Naive B cell (primary cell): ENCODE results near the gene DCAF4. TPM values are rescaled to one million over a fixed set of nuclear protein-coding genes. Genes with fewer than 3 reads are reported as not detected.
"Not testable (repeated sequence)": the region's sequence is repeated elsewhere in the genome, so short reads cannot be mapped to it uniquely, and the experiment has no call there.

Experiments used
- ATAC-seq, 2 donors: fragments of 150-1000 bp; cut with Tn5 transposase; 2 replicates each; pipeline ENCODE4 v1.10.0; 2021; ENCODE audit warnings: low read depth in 2 of 2, mild to moderate bottlenecking in 2 of 2, moderate library complexity in 2 of 2
- DNase-seq: peaks from one replicate; pipeline ENCODE4 v3.0.0; 2022
- H3K27ac Mint-ChIP-seq, 6 donors: one replicate each; pipeline ENCODE4 v1.8.0; 2020 to 2022; ENCODE audit warnings: mild to moderate bottlenecking in 6 of 6, mixed read lengths in 6 of 6, moderate library complexity in 5 of 6, inconsistent platforms in 2 of 6
- H3K27me3 Mint-ChIP-seq, 3 donors: one replicate each; pipeline ENCODE4 v1.8.0; 2021 to 2022; ENCODE audit warnings: mixed read lengths in 3 of 3, mild to moderate bottlenecking in 1 of 3
- H3K36me3 Mint-ChIP-seq, 2 donors: one replicate each; pipeline ENCODE4 v1.8.0; 2020 to 2022; ENCODE audit warnings: mixed read lengths in 2 of 2, inconsistent platforms in 1 of 2, mild to moderate bottlenecking in 1 of 2
- H3K4me1 Mint-ChIP-seq, 3 donors: one replicate each; pipeline ENCODE4 v1.8.0; 2020 to 2022; ENCODE audit warnings: mixed read lengths in 3 of 3, inconsistent platforms in 1 of 3, mild to moderate bottlenecking in 1 of 3, moderate library complexity in 1 of 3
- H3K4me3 Mint-ChIP-seq, 8 donors: one replicate each; pipeline ENCODE4 v1.8.0; 2020 to 2022; ENCODE audit warnings: mild to moderate bottlenecking in 8 of 8, mixed read lengths in 8 of 8, moderate library complexity in 8 of 8, inconsistent platforms in 2 of 8
- H3K9me3 Mint-ChIP-seq, 7 donors: one replicate each; pipeline ENCODE4 v1.8.0; 2020 to 2022; ENCODE audit warnings: mixed read lengths in 7 of 7, mild to moderate bottlenecking in 5 of 7, inconsistent platforms in 2 of 7, moderate library complexity in 1 of 7
- polyA plus RNA-seq, 6 donors: library from polyadenylated mRNA; unstranded; fragments of 300-500 nt; fragmentation: Illumina TruSeq; gene quantifications; one replicate each; pipeline ENCODE4 v1.2.3, GENCODE V29; 2021; ENCODE audit warnings: low read depth in 6 of 6

DCAF4 gene
- polyA plus RNA-seq, 6 donors from 2014 or later: 11.9 to 19.0 (median 13.3) TPM

DNA sequence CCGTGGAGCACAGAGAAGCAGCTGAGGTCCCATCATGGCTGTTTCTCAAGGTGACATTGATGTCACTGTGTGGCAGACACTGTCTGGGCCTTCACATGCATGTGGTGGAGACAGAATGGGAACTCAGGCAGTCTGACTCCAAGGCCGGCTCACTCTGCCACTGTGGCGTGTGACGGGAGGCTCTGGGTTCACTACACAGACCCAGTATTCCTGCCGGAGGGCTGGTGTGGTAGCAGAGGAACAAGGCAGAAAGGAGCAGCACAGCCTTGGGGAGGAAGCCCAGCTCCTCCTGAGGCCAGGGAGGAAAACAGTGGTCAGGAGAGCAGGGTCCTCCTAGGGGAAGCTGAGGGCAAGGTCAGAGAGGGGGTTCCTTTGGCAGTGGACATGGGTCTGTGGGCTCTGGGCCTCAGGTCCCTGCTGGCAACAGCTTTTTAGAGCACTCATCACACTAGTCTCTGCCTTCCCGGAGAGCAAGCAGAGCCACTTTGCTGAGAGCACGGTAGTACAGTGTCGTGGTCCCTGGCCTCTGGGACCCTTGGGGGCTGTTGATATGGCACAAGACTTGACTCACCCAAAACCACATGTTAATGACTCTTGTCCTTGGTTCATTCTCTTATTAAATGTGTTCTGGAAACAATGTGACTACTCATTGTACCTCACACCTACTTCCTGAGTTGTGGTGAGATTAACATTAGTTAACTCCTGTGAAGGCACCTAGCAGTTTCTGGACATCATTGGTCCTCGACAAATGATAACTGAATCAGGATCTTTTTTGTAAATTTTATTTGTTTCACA is 21.3 kb downstream of the DCAF4 start:
- no peak overlapping the region for H3K4me3 Mint-ChIP-seq

DNA sequence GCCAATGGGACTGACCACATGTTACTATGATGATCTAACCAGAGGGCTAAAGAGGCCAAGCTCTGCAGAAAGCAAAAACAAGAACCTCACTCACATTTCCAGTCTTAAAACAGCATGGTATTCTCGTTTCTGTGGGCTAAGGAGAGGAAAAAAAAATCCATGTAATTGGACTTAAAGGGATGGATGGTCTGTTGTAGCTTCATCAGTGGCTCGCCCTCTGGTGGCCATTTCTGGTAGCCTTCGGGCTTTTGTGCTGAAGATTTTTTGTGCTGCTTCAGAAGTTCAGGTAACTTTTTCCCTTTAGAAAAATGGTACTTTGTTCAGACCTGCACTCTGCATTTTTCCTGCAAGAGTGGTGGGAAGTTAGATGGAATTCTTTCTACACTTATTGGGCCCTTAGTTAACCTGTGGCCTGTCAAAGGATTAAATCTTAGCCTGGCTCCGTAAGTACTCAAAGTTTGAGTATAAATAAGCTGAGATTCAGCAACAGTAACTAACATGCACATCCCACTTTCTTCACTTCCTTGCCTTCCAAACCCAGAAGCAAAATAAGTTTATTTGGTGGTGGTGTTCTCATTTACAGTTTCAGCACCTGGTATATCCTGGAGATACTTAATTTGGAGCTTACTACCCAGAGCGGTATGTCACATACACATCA is 22.3 kb downstream of the DCAF4 start:
- ATAC-seq (no peak), DNase-seq (peak; percentile 40)
- H3K9me3 Mint-ChIP-seq: no peaks in the 10 kb centered on the region
- no peaks in the 10 kb centered on the region for H3K27me3 Mint-ChIP-seq
- H3K4me1 Mint-ChIP-seq: peaks cover 0 to 2% (median 0%) of the 10 kb centered on the region in 3 donors
- peak overlapping the region in 1 of 6 donors; percentile 5 for H3K27ac Mint-ChIP-seq
- peaks cover 12 to 15% of the 10 kb centered on the region in 2 donors for H3K36me3 Mint-ChIP-seq
- H3K4me3 Mint-ChIP-seq: no peak overlapping the region

More for the DNA sequence above, 21.3 kb downstream of the DCAF4 start:
- peaks cover 0 to 2% (median 0%) of the 10 kb centered on the region in 3 donors for H3K4me1 Mint-ChIP-seq
- DNase-seq (no peak), ATAC-seq (no peak)
- H3K27ac Mint-ChIP-seq: peak overlapping the region in 2 of 6 donors; percentile 33 to 47
- no peaks in the 10 kb centered on the region for H3K27me3 Mint-ChIP-seq
- peaks cover 12 to 19% of the 10 kb centered on the region in 2 donors for H3K36me3 Mint-ChIP-seq
- no peaks in the 10 kb centered on the region for H3K9me3 Mint-ChIP-seq

DNA sequence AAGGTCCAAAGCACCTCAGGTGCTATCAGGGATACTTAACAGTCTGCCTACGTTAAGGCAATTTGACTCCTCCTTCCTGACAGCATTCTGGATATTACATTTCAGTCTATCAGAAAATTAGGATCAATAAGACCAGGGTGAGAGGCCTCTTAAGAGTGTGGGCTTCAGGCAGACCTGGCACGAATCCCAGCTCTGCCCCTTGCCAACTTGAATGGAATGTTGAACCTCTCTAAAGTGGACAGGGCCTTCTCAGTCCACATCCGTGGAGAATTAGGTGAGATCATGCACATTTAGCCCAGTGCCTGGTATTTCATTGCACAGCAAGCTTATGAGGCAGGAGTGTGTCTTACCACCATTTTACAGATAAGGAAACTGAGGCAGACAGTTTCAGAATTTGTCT is 25.9 kb downstream of the DCAF4 start:
- Mint-ChIP-seq H3K36me3 (peaks cover 19 to 25% of the 10 kb centered on the region in 2 donors), H3K9me3 (no peaks in the 10 kb centered on the region), H3K4me1 (peaks cover 0 to 2% (median 0%) of the 10 kb centered on the region in 3 donors), H3K27ac (no peak overlapping the region), H3K4me3 (no peak overlapping the region), H3K27me3 (no peaks in the 10 kb centered on the region)
- ATAC-seq (no peak), DNase-seq (no peak)

DNA sequence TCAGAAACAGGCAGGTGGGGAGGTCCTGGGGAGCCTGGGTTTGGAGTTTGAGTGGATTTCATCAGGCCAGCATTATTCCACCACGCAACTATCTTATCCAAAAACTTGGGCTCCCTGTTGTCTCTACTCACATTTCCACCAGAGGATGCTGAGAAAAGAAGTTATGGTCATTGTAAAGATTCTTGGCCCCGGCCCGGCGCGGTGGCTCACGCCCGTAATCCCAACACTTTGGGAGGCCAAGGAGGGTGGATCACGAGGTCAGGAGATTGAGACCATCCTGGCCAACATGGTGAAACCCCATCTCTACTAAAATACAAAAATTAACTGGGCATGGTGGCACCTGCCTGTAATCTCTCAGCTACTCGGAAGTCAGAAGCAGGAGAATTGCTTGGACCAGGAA is 30.5 kb downstream of the DCAF4 start:
- not testable (repeated sequence) for DNase-seq, ATAC-seq, H3K4me1 Mint-ChIP-seq, H3K27me3 Mint-ChIP-seq, H3K27ac Mint-ChIP-seq, H3K4me3 Mint-ChIP-seq, H3K9me3 Mint-ChIP-seq
- H3K36me3 Mint-ChIP-seq: peaks cover 30 to 41% of the 10 kb centered on the region in 2 donors

DNA sequence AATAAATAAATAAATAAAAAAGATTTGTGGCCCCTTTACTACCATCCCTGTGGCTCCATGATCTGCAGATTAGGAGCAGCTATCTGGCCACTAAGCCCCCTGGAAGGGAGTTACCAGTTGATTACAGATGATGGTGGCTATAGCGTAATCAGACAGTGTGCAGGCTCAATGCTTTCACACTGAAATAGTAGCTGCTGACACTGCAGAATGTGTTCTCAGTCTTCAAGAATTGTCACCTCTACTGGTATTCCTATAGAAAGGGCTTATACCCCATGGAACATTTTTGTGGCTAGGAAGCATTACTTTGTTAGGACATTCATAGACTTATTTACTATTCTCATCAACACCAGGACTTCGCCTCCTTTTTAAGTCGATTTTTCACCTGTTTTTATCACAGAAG is 30.9 kb downstream of the DCAF4 start:
- no peak for ATAC-seq
- Mint-ChIP-seq H3K27ac (peak overlapping the region in 1 of 6 donors; percentile 86), H3K4me1 (no peaks in the 10 kb centered on the region), H3K4me3 (no peak overlapping the region), H3K36me3 (peaks cover 35 to 36% of the 10 kb centered on the region in 2 donors), H3K9me3 (no peaks in the 10 kb centered on the region), H3K27me3 (no peaks in the 10 kb centered on the region)
- DNase-seq: no peak

DNA sequence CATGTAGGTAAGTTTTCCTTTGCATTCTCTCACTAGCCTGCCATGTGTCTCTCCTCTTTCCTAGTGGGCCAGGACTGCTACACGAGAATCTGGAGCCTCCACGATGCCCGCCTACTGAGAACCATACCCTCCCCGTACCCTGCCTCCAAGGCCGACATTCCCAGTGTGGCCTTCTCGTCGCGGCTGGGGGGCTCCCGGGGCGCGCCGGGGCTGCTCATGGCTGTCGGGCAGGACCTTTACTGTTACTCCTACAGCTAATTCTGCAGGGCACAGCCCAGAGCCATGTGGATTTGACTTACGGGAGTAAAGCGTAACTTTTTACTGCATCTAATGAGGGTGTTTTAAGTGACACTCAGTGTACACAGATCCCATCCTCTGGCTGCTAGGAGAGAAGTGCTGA is 32.3 kb downstream of the DCAF4 start:
- Mint-ChIP-seq H3K4me3 (no peak overlapping the region), H3K4me1 (no peaks in the 10 kb centered on the region), H3K9me3 (no peaks in the 10 kb centered on the region), H3K27me3 (no peaks in the 10 kb centered on the region), H3K27ac (no peak overlapping the region), H3K36me3 (peaks cover 35% of the 10 kb centered on the region in 2 donors)
- ATAC-seq (no peak), DNase-seq (no peak)

DNA sequence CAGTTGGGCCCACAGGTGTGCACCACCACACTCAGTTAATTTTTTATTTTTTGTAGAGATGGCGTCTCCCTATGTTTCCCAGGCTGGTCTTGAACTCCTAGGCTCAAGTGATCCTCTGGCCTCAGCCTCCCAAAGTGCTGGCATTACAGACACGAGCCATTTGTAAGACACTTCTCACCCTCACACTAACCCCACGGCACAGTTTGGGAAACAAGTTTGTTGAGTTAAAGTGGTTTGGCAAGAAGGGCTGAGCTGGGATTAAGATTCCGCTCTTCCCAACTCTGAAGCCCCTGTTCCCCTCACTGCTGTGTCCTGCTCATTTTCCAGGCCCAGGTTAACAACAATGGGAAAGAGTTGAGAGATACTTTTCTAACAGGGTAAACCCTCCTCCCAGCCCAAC is 34.8 kb downstream of the DCAF4 start:
- ATAC-seq, H3K4me1 Mint-ChIP-seq, DNase-seq, H3K4me3 Mint-ChIP-seq, H3K27me3 Mint-ChIP-seq, H3K9me3 Mint-ChIP-seq: not testable (repeated sequence)
- Mint-ChIP-seq H3K36me3 (peaks cover 41 to 42% of the 10 kb centered on the region in 2 donors), H3K27ac (peak overlapping the region in 1 of 6 donors; percentile 30)

DNA sequence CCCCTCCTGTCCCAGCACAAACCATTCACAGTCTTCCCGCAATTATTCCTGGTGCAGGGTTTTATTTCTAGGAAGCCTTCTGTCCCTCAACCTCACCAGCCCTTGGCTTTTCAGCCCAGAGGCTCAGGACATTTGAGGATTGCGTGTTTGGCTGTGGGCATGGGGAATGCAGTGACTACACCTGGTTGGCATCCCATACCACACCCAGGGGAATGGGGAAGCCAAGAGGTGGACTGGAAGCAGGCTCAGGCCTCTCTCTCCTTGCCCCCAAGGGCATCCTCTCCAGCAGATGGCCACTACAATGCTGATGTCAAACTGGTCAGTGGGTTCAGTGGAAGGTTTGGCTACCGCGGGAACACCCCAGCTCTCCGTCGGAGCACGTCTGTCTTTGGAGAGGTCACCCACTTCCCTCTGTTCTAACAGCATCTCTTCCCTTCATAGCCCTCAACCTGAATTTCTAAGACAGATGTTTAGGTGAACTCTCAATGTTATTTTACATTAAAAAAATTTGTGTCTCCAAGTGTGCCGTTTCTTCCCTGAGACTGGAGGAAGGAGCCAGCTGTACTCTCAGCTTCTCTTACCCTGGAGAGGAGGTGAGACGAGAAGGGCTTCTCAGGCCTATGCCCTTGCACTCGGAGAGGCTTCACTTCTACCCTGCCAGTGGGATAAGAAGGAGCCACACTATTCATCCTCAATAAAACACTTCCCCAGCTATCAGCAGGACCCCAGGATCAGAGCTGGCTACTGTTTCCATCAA is 35.5 kb downstream of the DCAF4 start:
- no peak for DNase-seq
- Mint-ChIP-seq H3K4me1 (no peaks in the 10 kb centered on the region), H3K27me3 (no peaks in the 10 kb centered on the region), H3K36me3 (peaks cover 35 to 36% of the 10 kb centered on the region in 2 donors), H3K27ac (peak overlapping the region in 2 of 6 donors; percentile 36 to 47), H3K4me3 (no peak overlapping the region), H3K9me3 (no peaks in the 10 kb centered on the region)
- ATAC-seq: no peak

DNA sequence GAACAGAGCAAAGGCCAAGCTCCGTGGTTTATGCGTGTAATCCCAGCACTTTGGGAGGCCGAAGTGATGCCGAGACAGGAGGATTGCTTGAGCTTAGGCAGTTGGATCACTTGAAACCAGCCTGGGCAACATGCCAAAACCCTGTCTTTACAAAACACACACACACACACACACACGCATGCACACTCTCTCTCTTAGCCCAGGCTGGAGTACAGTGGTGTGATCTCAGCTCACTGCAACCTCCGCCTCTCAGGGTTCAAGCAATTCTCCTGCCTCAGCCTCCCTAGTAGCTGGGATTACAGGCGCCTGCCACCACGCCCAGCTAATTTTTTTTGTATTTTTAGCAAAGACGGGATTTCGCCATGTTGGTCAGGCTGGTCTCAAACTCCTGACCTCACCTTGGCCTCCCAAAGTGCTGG is 36.1 kb downstream of the DCAF4 start:
- not testable (repeated sequence) for H3K27me3 Mint-ChIP-seq, H3K9me3 Mint-ChIP-seq, H3K4me3 Mint-ChIP-seq, H3K4me1 Mint-ChIP-seq, DNase-seq, ATAC-seq, H3K27ac Mint-ChIP-seq
- H3K36me3 Mint-ChIP-seq: peaks cover 33% of the 10 kb centered on the region in 2 donors

DNA sequence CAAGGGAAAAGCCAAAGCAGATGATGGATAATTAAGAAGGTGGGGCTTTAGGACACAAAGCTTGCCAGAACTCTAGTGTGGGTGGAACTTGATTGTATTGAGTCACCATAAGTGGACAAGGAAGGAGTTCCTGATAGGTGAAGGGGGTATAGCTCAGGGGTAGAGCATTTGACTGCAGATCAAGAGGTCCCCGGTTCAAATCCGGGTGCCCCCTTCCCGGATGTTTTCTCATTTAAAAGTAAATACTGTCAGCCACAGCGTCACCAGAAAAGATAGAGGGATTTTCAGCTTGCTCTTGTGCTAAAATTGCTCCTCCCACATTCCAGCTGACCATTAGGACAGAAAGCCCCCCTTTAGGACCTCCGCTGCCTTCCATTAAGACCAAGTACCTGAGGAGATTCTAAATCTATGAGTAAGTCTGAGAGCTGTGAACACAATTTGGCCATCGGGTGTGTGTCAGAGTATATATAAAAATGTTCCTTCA is 36.6 kb downstream of the DCAF4 start:
- H3K27ac Mint-ChIP-seq: no peak overlapping the region
- H3K9me3 Mint-ChIP-seq: no peaks in the 10 kb centered on the region
- H3K4me3 Mint-ChIP-seq: no peak overlapping the region
- H3K27me3 Mint-ChIP-seq: no peaks in the 10 kb centered on the region
- H3K36me3 Mint-ChIP-seq: peaks cover 29 to 33% of the 10 kb centered on the region in 2 donors
- no peak for DNase-seq
- no peak for ATAC-seq
- no peaks in the 10 kb centered on the region for H3K4me1 Mint-ChIP-seq

DNA sequence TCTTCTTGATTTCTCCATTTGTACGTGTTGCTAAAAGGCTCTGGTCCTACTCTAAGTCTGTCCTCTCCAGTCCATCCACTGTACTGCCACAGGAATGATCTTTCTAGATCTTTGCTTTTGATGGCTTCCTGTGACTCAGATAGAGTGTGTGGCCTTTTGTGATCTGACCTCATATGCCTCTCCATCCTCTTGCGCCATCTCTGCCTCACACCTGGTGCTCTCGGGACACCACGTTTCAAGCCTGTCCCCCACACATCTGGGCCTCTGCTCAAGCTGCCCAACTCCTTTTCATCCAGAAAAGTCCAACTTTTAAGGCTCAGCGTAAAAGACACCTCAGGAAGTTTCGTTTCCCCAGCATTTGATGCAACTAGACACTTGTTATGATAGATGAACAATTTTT is 39.0 kb downstream of the DCAF4 start:
- Mint-ChIP-seq H3K4me1 (no peaks in the 10 kb centered on the region), H3K9me3 (no peaks in the 10 kb centered on the region), H3K36me3 (peaks cover 27 to 36% of the 10 kb centered on the region in 2 donors), H3K27me3 (no peaks in the 10 kb centered on the region), H3K4me3 (peak overlapping the region in 1 of 8 donors; percentile 45), H3K27ac (peak overlapping the region in 1 of 6 donors; percentile 80)
- ATAC-seq (no peak), DNase-seq (no peak)

DNA sequence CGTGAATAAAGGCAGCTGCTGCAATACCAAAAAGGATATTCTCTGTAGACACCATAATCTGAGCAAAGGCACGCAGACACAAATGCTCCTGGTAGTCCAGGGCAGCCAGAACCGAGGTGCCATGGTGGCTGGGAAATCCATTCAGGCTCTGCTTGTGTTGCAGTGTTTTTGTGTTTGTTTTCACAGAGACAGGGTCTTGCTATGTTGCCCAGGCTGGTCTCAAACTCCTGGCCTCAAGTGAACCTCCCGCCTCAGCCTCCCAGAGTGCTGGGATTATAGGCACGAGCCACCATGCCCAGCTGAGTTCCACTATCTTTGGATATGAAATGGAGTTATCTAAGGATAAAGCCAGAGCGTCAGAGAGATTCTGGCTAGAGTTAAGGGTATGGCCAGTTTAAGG is 39.8 kb downstream of the DCAF4 start:
- Mint-ChIP-seq H3K27me3 (no peaks in the 10 kb centered on the region), H3K36me3 (peaks cover 21 to 37% of the 10 kb centered on the region in 2 donors), H3K27ac (peak overlapping the region in 1 of 6 donors; percentile 52), H3K9me3 (no peaks in the 10 kb centered on the region), H3K4me3 (no peak overlapping the region), H3K4me1 (no peaks in the 10 kb centered on the region)
- ATAC-seq (no peak), DNase-seq (no peak)

DNA sequence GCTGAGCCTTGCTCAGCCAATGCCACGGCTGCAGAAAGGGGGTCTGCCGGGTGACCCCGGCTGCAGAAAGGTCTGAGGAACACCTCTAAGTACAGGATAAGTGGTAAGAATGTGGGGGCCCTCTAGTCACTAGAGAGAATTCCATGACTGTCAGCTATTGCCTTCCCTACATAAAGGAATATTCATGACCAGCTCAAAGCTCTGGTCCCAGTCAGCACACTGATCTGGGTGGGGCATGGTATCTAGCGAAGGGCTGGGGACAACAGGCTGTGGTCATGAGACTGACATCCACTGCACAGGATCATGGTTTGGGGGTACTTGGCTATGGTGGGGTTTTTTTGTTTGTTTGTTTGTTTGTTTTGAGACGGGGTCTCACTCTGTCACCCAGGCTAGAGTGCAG is 42.1 kb downstream of the DCAF4 start:
- no peak overlapping the region for H3K27ac Mint-ChIP-seq
- no peaks in the 10 kb centered on the region for H3K9me3 Mint-ChIP-seq
- no peak for ATAC-seq
- H3K4me3 Mint-ChIP-seq: no peak overlapping the region
- H3K36me3 Mint-ChIP-seq: peaks cover 17 to 25% of the 10 kb centered on the region in 2 donors
- H3K27me3 Mint-ChIP-seq: no peaks in the 10 kb centered on the region
- DNase-seq: no peak
- no peaks in the 10 kb centered on the region for H3K4me1 Mint-ChIP-seq
